Effector memory CD4-positive, alpha-beta T cell (primary cell): ENCODE results near the gene MED7.
A peak's percentile ranks its signal among the peaks of the same experiment; 100 is the strongest.

Experiments
- DNase-seq, 3 donors: peaks; one replicate each; pipeline ENCODE4 v3.0.0-alpha.2; 2020
- H3K27ac ChIP-seq: 2 replicates; pipeline ENCODE4 v1.7.0; 2013; ENCODE audit warnings: mild to moderate bottlenecking, low read length, moderate library complexity; ENCODE audit not compliant: insufficient read depth, poor library complexity, severe bottlenecking
- H3K27me3 ChIP-seq: replicated peaks from 2 replicates; pipeline ENCODE4 v1.7.0; 2013; ENCODE audit warnings: mild to moderate bottlenecking, low read length; ENCODE audit not compliant: insufficient read depth, control insufficient read depth, poor library complexity, severe bottlenecking
- H3K36me3 ChIP-seq: 2 replicates; pipeline ENCODE4 v1.7.0; 2013; ENCODE audit warnings: mild to moderate bottlenecking, low read length, moderate library complexity; ENCODE audit not compliant: control insufficient read depth, insufficient read depth
- H3K4me1 ChIP-seq: 2 replicates; pipeline ENCODE4 v1.7.0; 2013; ENCODE audit warnings: low read length, mild to moderate bottlenecking; ENCODE audit not compliant: control insufficient read depth, insufficient read depth, poor library complexity, severe bottlenecking
- H3K4me3 ChIP-seq: 2 replicates; pipeline ENCODE4 v1.7.0; 2013; ENCODE audit warnings: low read length, low read depth, mild to moderate bottlenecking; ENCODE audit not compliant: insufficient read depth, poor library complexity, severe bottlenecking
- H3K9me3 ChIP-seq: 2 replicates; pipeline ENCODE4 v1.7.0; 2013; ENCODE audit warnings: mild to moderate bottlenecking, low read length, moderate library complexity; ENCODE audit not compliant: control insufficient read depth

MED7 gene

GRCh38 chr5:157109744-157110143 lies 32.9 kb downstream of the MED7 start:
- H3K36me3 ChIP-seq: no peaks in the 10 kb centered on the region
- H3K4me3 ChIP-seq: peak overlapping the region; percentile 18
- no peaks in the 10 kb centered on the region for H3K4me1 ChIP-seq
- DNase-seq: no peak
- peak overlapping the region; percentile 10 for H3K27ac ChIP-seq
- no peaks in the 10 kb centered on the region for H3K9me3 ChIP-seq
- H3K27me3 ChIP-seq: no peaks in the 10 kb centered on the region

GRCh38 chr5:157108976-157109375 lies 33.7 kb downstream of the MED7 start, which contains the start of gene HAVCR2:
HAVCR2 (minus strand) TSS chr5:157109044; CDS start chr5:157108983, 61 bp downstream.
- Histone ChIP-seq H3K9me3 (no peaks in the 10 kb centered on the region), H3K4me1 (no peaks in the 10 kb centered on the region), H3K27ac (peak within 1 kb of the TSS; percentile 10), H3K27me3 (no peaks in the 10 kb centered on the region), H3K36me3 (no peaks in the 10 kb centered on the region), H3K4me3 (peak within 1 kb of the TSS; percentile 18)
- DNase-seq: peak in 1 of 3 donors; percentile 12

DNA sequence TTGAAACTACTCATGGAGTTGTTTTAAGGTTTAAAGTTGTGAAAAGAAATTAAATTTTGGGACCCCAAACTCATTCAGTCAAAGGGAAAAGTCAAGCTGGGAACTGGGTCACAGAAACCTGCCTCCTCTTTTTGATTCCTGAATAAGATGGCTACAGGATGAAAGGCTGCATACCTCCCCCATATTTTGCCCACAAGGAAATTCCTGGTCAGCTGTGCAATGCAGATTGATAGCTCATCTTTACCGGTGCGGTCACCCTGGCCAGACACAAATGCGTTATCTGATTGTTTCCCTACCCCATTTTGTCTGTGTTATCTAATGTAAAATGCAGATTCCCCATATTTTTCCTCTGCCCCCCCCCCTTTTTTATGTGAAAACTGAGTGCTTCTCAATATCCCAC lies 35.2 kb downstream of the MED7 start:
- no peak for DNase-seq
- no peaks in the 10 kb centered on the region for H3K27me3 ChIP-seq
- no peaks in the 10 kb centered on the region for H3K36me3 ChIP-seq
- H3K4me3 ChIP-seq: no peak overlapping the region
- no peaks in the 10 kb centered on the region for H3K4me1 ChIP-seq
- no peak overlapping the region for H3K27ac ChIP-seq
- H3K9me3 ChIP-seq: no peaks in the 10 kb centered on the region

DNA sequence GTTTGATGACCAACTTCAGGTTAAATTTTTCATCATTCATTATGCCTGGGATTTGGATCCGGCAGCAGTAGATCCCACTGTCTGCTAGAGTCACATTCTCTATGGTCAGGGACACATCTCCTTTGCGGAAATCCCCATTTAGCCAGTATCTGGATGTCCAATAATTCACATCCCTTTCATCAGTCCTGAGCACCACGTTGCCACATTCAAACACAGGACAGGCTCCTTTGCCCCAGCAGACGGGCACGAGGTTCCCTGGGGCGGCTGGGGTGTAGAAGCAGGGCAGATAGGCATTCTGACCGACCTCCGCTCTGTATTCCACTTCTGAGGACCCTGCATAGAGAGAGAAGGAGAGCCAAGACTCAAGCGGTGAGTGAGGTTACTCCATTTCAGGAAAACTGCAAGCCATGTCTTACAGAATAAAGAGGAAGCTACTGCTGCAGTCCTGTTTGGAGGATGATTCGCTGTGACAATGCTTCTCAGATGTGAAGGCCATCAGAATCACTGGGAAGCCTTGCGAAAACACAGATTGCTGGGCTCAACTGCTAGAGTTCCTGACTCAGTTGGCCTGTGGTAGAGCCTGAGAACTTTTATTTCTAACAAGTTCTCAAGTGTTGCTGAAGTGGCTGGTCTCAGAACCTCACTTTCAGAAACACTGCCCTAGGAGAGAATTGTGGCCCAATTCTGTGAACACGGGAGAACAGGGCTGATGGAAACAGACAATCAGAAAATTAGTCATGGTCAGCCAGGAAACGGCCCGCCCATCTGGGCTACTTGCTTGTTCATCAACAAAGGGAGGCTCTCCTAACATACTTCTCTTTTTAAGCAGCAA lies 35.8 kb downstream of the MED7 start:
- H3K27ac ChIP-seq: no peak overlapping the region
- H3K27me3 ChIP-seq: no peaks in the 10 kb centered on the region
- no peak overlapping the region for H3K4me3 ChIP-seq
- DNase-seq: no peak
- no peaks in the 10 kb centered on the region for H3K4me1 ChIP-seq
- no peaks in the 10 kb centered on the region for H3K36me3 ChIP-seq
- no peaks in the 10 kb centered on the region for H3K9me3 ChIP-seq

DNA sequence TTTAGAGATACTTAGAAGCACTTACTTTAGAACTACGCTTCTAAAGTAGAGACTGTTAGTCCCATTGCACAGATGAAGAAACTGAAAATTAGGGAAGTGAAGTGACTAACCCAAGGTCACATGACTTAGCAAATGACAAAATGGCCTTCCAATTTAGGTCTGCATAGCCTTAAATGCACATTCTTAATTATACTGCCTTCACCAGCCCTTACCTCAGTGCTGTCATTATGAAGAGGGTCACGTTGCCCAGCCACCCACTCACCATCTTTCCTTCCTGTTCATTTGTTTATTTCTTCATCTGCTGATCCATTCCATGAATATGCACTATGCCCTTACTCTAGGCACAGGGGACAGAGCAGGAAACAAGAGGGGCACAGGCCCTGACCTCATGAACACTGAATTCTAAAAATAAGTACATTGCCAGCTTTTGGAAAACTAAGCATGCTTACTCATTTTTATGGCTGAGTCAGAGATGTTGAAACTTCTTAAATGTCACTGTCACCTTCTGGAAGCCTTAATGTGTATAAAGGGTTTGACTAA lies 42.5 kb downstream of the MED7 start:
- Histone ChIP-seq H3K27ac (no peak overlapping the region), H3K4me1 (no peaks in the 10 kb centered on the region), H3K27me3 (no peaks in the 10 kb centered on the region), H3K4me3 (no peak overlapping the region), H3K36me3 (no peaks in the 10 kb centered on the region), H3K9me3 (no peaks in the 10 kb centered on the region)
- DNase-seq: no peak

DNA sequence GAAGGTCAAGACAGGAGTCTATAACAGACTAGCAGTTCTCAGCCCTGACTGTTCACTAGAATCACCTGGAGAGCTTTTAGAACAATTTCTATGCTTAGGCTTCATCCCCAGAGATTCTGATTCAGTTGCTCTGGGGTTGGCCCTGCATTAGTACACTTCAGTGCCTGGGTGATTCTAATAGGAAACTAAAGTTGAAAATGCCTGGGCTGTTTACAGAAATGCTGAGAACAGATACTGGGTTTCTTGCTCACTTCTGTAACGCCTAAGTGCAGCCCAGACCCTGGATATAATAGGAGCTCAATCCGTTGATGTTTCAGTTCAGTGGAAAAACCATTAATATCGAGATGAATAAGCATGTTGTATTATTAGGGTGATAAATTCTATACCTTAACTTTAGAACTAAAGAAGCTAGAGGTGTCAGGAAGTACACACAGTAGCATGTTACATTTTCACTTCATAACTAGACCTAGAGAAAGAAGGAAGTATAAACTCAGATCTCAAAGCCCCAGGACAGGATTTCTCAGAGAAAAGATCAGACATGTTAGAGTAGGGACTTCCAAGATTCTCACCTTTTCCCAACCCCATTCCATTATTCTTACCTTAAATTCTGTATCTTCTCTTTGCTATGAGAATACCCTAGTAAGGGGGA lies 54.2 kb downstream of the MED7 start:
- no peak for DNase-seq
- Histone ChIP-seq H3K4me3 (no peak overlapping the region), H3K4me1 (no peaks in the 10 kb centered on the region), H3K36me3 (peaks cover 5% of the 10 kb centered on the region), H3K27ac (no peak overlapping the region), H3K27me3 (no peaks in the 10 kb centered on the region), H3K9me3 (no peaks in the 10 kb centered on the region)
